Endothelial cell of umbilical vein (primary cell): ENCODE data around the gene DRC1. TPM values are rescaled to one million over a fixed set of nuclear protein-coding genes. Genes with fewer than 3 reads are reported as not detected.

ENCODE experiments used
- BruUV-seq: library from RNA; stranded (reverse); fragments of 400-500 nt; replicated peaks from 2 replicates; lab custom pipeline; 2021; lab: Mats Ljungman, UMichigan
- CTCF ChIA-PET: fragments of 300-600, 350-600 bp; sonication (Branson Sonifier 250); formaldehyde crosslinking; loops from one replicate; lab custom pipeline; 2021; ENCODE audit warnings: antibody characterized with exemption, inconsistent platforms; lab: Charles Lee
- POLR2A ChIA-PET: fragments of 300-600, 350-600 bp; sonication (Branson Sonifier 250); formaldehyde crosslinking; loops from one replicate; lab custom pipeline; 2021; ENCODE audit warnings: antibody characterized with exemption, inconsistent platforms; lab: Charles Lee
- DNase-seq: peaks from one replicate; pipeline ENCODE4 v3.0.0-alpha.2; 2011; ENCODE audit warnings: low read depth, low spot score
- FAIRE-seq: peaks from 2 replicates; lab custom pipeline; 2011; peaks lifted over from hg19 to GRCh38; lab: Jason Lieb, UNC
- H2AFZ ChIP-seq: 2 replicates; pipeline ENCODE4 v1.6.0; 2012; ENCODE audit warnings: low read depth, low read length, control low read depth, inconsistent platforms
- H3K27ac ChIP-seq: 2 replicates; pipeline ENCODE4 v1.5.1; 2011; ENCODE audit warnings: low read depth, mild to moderate bottlenecking, control low read depth, low read length, moderate library complexity; ENCODE audit not compliant: insufficient read depth
- H3K27me3 ChIP-seq, 2 experiments: 2 replicates each; pipeline versions ENCODE4 v1.6.0 to v1.6.1; 2011; ENCODE audit warnings: low read length in 2 of 2, mixed read lengths in 1 of 2; ENCODE audit not compliant: control insufficient read depth in 2 of 2, insufficient read depth in 2 of 2
- H3K36me3 ChIP-seq, 2 experiments: 2 replicates in 1 of 2; 3 replicates in 1 of 2; pipeline ENCODE4 v1.5.1; 2011; ENCODE audit warnings: low read length in 2 of 2, mild to moderate bottlenecking in 1 of 2, moderate library complexity in 1 of 2; ENCODE audit not compliant: control insufficient read depth in 2 of 2, insufficient read depth in 2 of 2; ENCODE audit errors: extremely low read depth in 1 of 2
- H3K4me1 ChIP-seq: 3 replicates; pipeline ENCODE4 v1.5.1; 2011; ENCODE audit warnings: mild to moderate bottlenecking, low read length; ENCODE audit not compliant: control insufficient read depth, insufficient read depth; ENCODE audit errors: extremely low read depth
- H3K4me2 ChIP-seq: 2 replicates; pipeline ENCODE4 v1.6.1; 2011; ENCODE audit warnings: low read length, control low read depth, mixed read lengths; ENCODE audit not compliant: insufficient read depth
- H3K4me3 ChIP-seq, 3 experiments: fragments of 200-600 bp in 1 of 3; sonication (generic), shearing (Covaris generic) in 1 of 3; replicated peaks in 1 of 3; 2 replicates each; pipeline ENCODE4 v1.5.1; 2011 to 2016; ENCODE audit warnings: control low read depth in 3 of 3, low read length in 3 of 3, mild to moderate bottlenecking in 2 of 3, inconsistent platforms in 1 of 3, low read depth in 1 of 3, moderate library complexity in 1 of 3; ENCODE audit not compliant: insufficient read depth in 1 of 3
- H3K79me2 ChIP-seq: 2 replicates; pipeline ENCODE4 v1.6.0; 2012; ENCODE audit warnings: low read length, inconsistent platforms; ENCODE audit not compliant: control insufficient read depth, insufficient read depth
- H3K9ac ChIP-seq: replicated peaks from 2 replicates; pipeline ENCODE3; 2011; ENCODE audit warnings: low read length, control low read depth; ENCODE audit not compliant: insufficient read depth; ENCODE audit errors: extremely low read depth
- H3K9me1 ChIP-seq: replicated peaks from 3 replicates; pipeline ENCODE4 v1.6.0; 2011; ENCODE audit warnings: mild to moderate bottlenecking, low read length; ENCODE audit not compliant: control insufficient read depth, insufficient read depth; ENCODE audit errors: extremely low read depth
- H3K9me3 ChIP-seq: replicated peaks from 2 replicates; pipeline ENCODE4 v1.5.1; 2012; ENCODE audit warnings: low read length, inconsistent platforms; ENCODE audit not compliant: control insufficient read depth, insufficient read depth
- H4K20me1 ChIP-seq: replicated peaks from 2 replicates; pipeline ENCODE3; 2011; ENCODE audit warnings: mild to moderate bottlenecking, low read length; ENCODE audit not compliant: control insufficient read depth, insufficient read depth; ENCODE audit errors: extremely low read depth
- EZH2 ChIP-seq: IDR thresholded peaks from 2 replicates; pipeline ENCODE4 v1.6.1; 2012; ENCODE audit warnings: borderline replicate concordance, low read depth, mild to moderate bottlenecking, moderate library complexity, low read length, inconsistent platforms; ENCODE audit not compliant: severe bottlenecking
- FOS ChIP-seq: IDR thresholded peaks from 2 replicates; pipeline ENCODE4 v1.6.1; 2011; ENCODE audit warnings: mild to moderate bottlenecking, low read length, moderate library complexity, borderline replicate concordance; ENCODE audit not compliant: insufficient read depth
- GATA2 ChIP-seq: IDR thresholded peaks from 2 replicates; pipeline ENCODE4 v1.7.0; 2011; ENCODE audit warnings: low read depth, mild to moderate bottlenecking, moderate library complexity, mixed read lengths, low read length; ENCODE audit not compliant: insufficient read length, insufficient read depth
- JUN ChIP-seq: IDR thresholded peaks from 2 replicates; pipeline ENCODE4 v1.6.1; 2011; ENCODE audit warnings: borderline replicate concordance, low read depth; ENCODE audit not compliant: insufficient read length, insufficient read depth
- MAX ChIP-seq: IDR thresholded peaks from 2 replicates; pipeline ENCODE4 v1.6.1; 2011; ENCODE audit not compliant: insufficient read depth, insufficient read length
- MYC ChIP-seq: IDR thresholded peaks from one replicate; pipeline ENCODE4 v1.6.1; 2011; ENCODE audit warnings: mild to moderate bottlenecking, low read depth, low read length
- POLR2A ChIP-seq: IDR thresholded peaks from 2 replicates; pipeline ENCODE4 v1.6.1; 2012; ENCODE audit warnings: low read depth, mild to moderate bottlenecking, control low read depth, low read length
- POLR2AphosphoS5 ChIP-seq: IDR thresholded peaks from 2 replicates; pipeline ENCODE4 v1.6.1; 2012; ENCODE audit warnings: low read depth, mild to moderate bottlenecking, control low read depth, low read length, moderate library complexity; ENCODE audit not compliant: insufficient read depth
- dilution Hi-C: fragments of 300-500 bp; cut with MboI; formaldehyde crosslinking; loops from one replicate; pipeline ENCODE4 v1.15.0; 2019; ENCODE audit warnings: low sequenced_read_pairs; ENCODE audit not compliant: extremely low pct_ligation_motif_present
- intact Hi-C: fragments of 100-400 bp; cut with micrococcal nuclease; formaldehyde crosslinking; loops from one replicate; pipeline ENCODE4 v1.10.0; 2022
- polyA plus RNA-seq, 4 experiments: library from polyadenylated mRNA; depleted of rRNA in 3 of 4; stranded (reverse) in 3 of 4; unstranded in 1 of 4; fragments of >200 nt; gene quantifications; 2 replicates each; pipeline versions ENCODE4 v1.2.1 to v1.2.3, GENCODE V29; 2011 to 2012; ENCODE audit warnings: missing spikeins in 1 of 4
- total RNA-seq: library from RNA; stranded (reverse); gene quantifications from 2 replicates; pipeline ENCODE4 v1.2.3, GENCODE V29; 2021
- TF ChIP-seq, protein P1 (sequence below), 2 donors: IDR thresholded peaks; 1 replicate in 1 of 2; 2 replicates in 1 of 2; pipeline ENCODE4 v1.5.1; 2011; ENCODE audit warnings: low read length in 2 of 2, mild to moderate bottlenecking in 2 of 2, moderate library complexity in 2 of 2, control low read depth in 1 of 2, inconsistent platforms in 1 of 2, low read depth in 1 of 2; ENCODE audit not compliant: insufficient read depth in 1 of 2; ENCODE audit errors: extremely low read depth in 1 of 2

Gene DRC1
- total and polyA plus RNA-seq, 2 donors (not counting 3 experiments of a cell fraction or from before 2014, with no cell fraction given): 0.44 TPM; not detected in 1

GRCh38 chr2:26485725-26486418 is 84.2 kb downstream of the DRC1 start:
- CTCF ChIA-PET: no interaction called here
- DNase-seq (no peak), FAIRE-seq (no peak)
- no TSS peak for BruUV-seq
- no peak for TF ChIP-seq GATA2
- TF ChIP-seq, protein P1, sequence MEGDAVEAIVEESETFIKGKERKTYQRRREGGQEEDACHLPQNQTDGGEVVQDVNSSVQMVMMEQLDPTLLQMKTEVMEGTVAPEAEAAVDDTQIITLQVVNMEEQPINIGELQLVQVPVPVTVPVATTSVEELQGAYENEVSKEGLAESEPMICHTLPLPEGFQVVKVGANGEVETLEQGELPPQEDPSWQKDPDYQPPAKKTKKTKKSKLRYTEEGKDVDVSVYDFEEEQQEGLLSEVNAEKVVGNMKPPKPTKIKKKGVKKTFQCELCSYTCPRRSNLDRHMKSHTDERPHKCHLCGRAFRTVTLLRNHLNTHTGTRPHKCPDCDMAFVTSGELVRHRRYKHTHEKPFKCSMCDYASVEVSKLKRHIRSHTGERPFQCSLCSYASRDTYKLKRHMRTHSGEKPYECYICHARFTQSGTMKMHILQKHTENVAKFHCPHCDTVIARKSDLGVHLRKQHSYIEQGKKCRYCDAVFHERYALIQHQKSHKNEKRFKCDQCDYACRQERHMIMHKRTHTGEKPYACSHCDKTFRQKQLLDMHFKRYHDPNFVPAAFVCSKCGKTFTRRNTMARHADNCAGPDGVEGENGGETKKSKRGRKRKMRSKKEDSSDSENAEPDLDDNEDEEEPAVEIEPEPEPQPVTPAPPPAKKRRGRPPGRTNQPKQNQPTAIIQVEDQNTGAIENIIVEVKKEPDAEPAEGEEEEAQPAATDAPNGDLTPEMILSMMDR (IDR thresholded peaks at IDR 0.05; ENCODE audit: extremely low read depth in 1 of 2, insufficient read depth in 1 of 2, low read depth in 1 of 2, low read length in 2 of 2): no peak
- no peak for TF ChIP-seq POLR2AphosphoS5
- no peak for TF ChIP-seq EZH2
- no peak for TF ChIP-seq MAX
- no peak for TF ChIP-seq FOS
- TF ChIP-seq MYC: no peak
- no peak for TF ChIP-seq JUN
- no peak for TF ChIP-seq POLR2A
- peaks cover 2% of the 10 kb centered on the region for H3K4me1 ChIP-seq
- POLR2A ChIA-PET: no interaction called here
- no peaks in the 10 kb centered on the region for H3K9me1 ChIP-seq
- H4K20me1 ChIP-seq: no peaks in the 10 kb centered on the region
- H3K27me3 ChIP-seq: no peaks in the 10 kb centered on the region
- no peaks in the 10 kb centered on the region for H3K79me2 ChIP-seq
- dilution Hi-C loops: no loop called here
- H3K9me3 ChIP-seq: no peaks in the 10 kb centered on the region
- H3K27ac ChIP-seq: no peak overlapping the region
- no peaks in the 10 kb centered on the region for H3K36me3 ChIP-seq
- no peak overlapping the region for H3K4me2 ChIP-seq
- H3K9ac ChIP-seq: no peak overlapping the region
- intact Hi-C loops: no loop called here
- no peak overlapping the region for H2AFZ ChIP-seq
- H3K4me3 ChIP-seq: no peak overlapping the region
